HEK293 (cell line): ENCODE results near the gene KRTCAP3.

Experiments used
- CTCF ChIA-PET: fragments of 350-600 bp; formaldehyde crosslinking; extraction: SDS; loops from one replicate; lab custom pipeline; 2021; ENCODE audit warnings: antibody characterized with exemption; lab: Yijun Ruan, JAX
- POLR2A ChIA-PET: fragments of 300-600 bp; formaldehyde crosslinking; extraction: SDS; loops from one replicate; lab custom pipeline; 2020; ENCODE audit warnings: antibody characterized with exemption, inconsistent platforms; lab: Yijun Ruan, JAX
- H3K27ac ChIP-seq: fragments of 200-500 bp; sonication (Bioruptor generic); 2 replicates; pipeline ENCODE4 v1.5.1; 2014; ENCODE audit warnings: low read depth, low read length, control low read depth, inconsistent platforms; ENCODE audit errors: extremely low read depth
- H3K36me3 ChIP-seq, 2 experiments: fragments of 200-500 bp in 1 of 2; sonication (Bioruptor generic) in 1 of 2; 1 replicate in 1 of 2; 2 replicates in 1 of 2; pipeline ENCODE4 v1.5.1; 2014 to 2017; ENCODE audit warnings: inconsistent platforms in 2 of 2, low read length in 2 of 2; ENCODE audit not compliant: control insufficient read depth in 2 of 2, insufficient read depth in 1 of 2
- H3K4me1 ChIP-seq: fragments of 200-500 bp; sonication (Bioruptor generic); 2 replicates; pipeline ENCODE4 v1.5.1; 2014; ENCODE audit warnings: mild to moderate bottlenecking, low read length, inconsistent platforms; ENCODE audit not compliant: control insufficient read depth, insufficient read depth
- H3K4me3 ChIP-seq: 2 replicates; pipeline ENCODE4 v1.5.1; 2011; ENCODE audit warnings: low read depth, mild to moderate bottlenecking, control low read depth, low read length, moderate library complexity
- H3K9me3 ChIP-seq: fragments of 200-500 bp; sonication (Bioruptor generic); 2 replicates; pipeline ENCODE4 v1.5.1; 2014; ENCODE audit warnings: low read depth, low read length, inconsistent platforms; ENCODE audit not compliant: control insufficient read depth, insufficient read depth
- BCL11B ChIP-seq: fragments of 450-650 bp; formaldehyde crosslinking; IDR thresholded peaks from 2 replicates; pipeline ENCODE4 v1.5.1; 2016; ENCODE audit warnings: low read depth, missing biosample characterization, missing genetic modification characterization
- FEZF1 ChIP-seq: fragments of 450-650 bp; formaldehyde crosslinking; IDR thresholded peaks from 2 replicates; pipeline ENCODE4 v1.5.1; 2016; ENCODE audit warnings: missing biosample characterization, missing genetic modification characterization
- INSM2 ChIP-seq: fragments of 450-650 bp; formaldehyde crosslinking; IDR thresholded peaks from 2 replicates; pipeline ENCODE4 v1.5.1; 2016; ENCODE audit warnings: missing biosample characterization, missing genetic modification characterization
- KLF9 ChIP-seq: fragments of 450-650 bp; formaldehyde crosslinking; IDR thresholded peaks from 2 replicates; pipeline ENCODE4 v1.5.1; 2016; ENCODE audit warnings: missing biosample characterization, missing genetic modification characterization, low read depth
- OVOL3 ChIP-seq: fragments of 450-650 bp; formaldehyde crosslinking; IDR thresholded peaks from 2 replicates; pipeline ENCODE4 v1.5.1; 2016; ENCODE audit warnings: missing biosample characterization, missing genetic modification characterization
- PATZ1 ChIP-seq: fragments of 450-650 bp; formaldehyde crosslinking; IDR thresholded peaks from 2 replicates; pipeline ENCODE4 v1.5.1; 2016; ENCODE audit warnings: missing biosample characterization, missing genetic modification characterization
- SALL2 ChIP-seq: fragments of 450-650 bp; formaldehyde crosslinking; IDR thresholded peaks from 2 replicates; pipeline ENCODE4 v1.5.0; 2017; ENCODE audit warnings: missing biosample characterization, mild to moderate bottlenecking, missing genetic modification characterization, borderline replicate concordance
- WT1 ChIP-seq: fragments of 450-650 bp; formaldehyde crosslinking; IDR thresholded peaks from 2 replicates; pipeline ENCODE4 v1.5.1; 2016; ENCODE audit warnings: missing biosample characterization, missing genetic modification characterization
- ZFHX2 ChIP-seq: fragments of 450-650 bp; formaldehyde crosslinking; conservative IDR thresholded peaks from 2 replicates; pipeline ENCODE4 v1.5.1; 2016; ENCODE audit warnings: missing biosample characterization, missing genetic modification characterization
- ZFP69B ChIP-seq: fragments of 450-650 bp; formaldehyde crosslinking; IDR thresholded peaks from 2 replicates; pipeline ENCODE4 v1.5.1; 2016; ENCODE audit warnings: missing biosample characterization, missing genetic modification characterization
- ZNF175 ChIP-seq: fragments of 450-650 bp; formaldehyde crosslinking; IDR thresholded peaks from 2 replicates; pipeline ENCODE4 v1.5.1; 2016; ENCODE audit warnings: missing biosample characterization, missing genetic modification characterization
- ZNF24 ChIP-seq: fragments of 450-650 bp; formaldehyde crosslinking; IDR thresholded peaks from 2 replicates; pipeline ENCODE4 v1.5.1; 2016; ENCODE audit warnings: missing biosample characterization, missing genetic modification characterization
- ZNF391 ChIP-seq: fragments of 450-650 bp; formaldehyde crosslinking; IDR thresholded peaks from 2 replicates; pipeline ENCODE4 v1.5.1; 2016; ENCODE audit warnings: low read depth, missing biosample characterization, missing genetic modification characterization, borderline replicate concordance
- ZNF394 ChIP-seq: fragments of 450-650 bp; formaldehyde crosslinking; IDR thresholded peaks from 2 replicates; pipeline ENCODE4 v1.5.1; 2016; ENCODE audit warnings: missing biosample characterization, missing genetic modification characterization, mild to moderate bottlenecking, moderate library complexity, borderline replicate concordance
- ZNF530 ChIP-seq: fragments of 450-650 bp; formaldehyde crosslinking; IDR thresholded peaks from 2 replicates; pipeline ENCODE4 v1.5.1; 2016; ENCODE audit warnings: low read depth, missing biosample characterization, missing genetic modification characterization
- ZNF560 ChIP-seq: fragments of 450-650 bp; formaldehyde crosslinking; IDR thresholded peaks from 2 replicates; pipeline ENCODE4 v1.5.1; 2017; ENCODE audit warnings: missing biosample characterization, missing genetic modification characterization, borderline replicate concordance
- ZNF571 ChIP-seq: fragments of 450-650 bp; formaldehyde crosslinking; IDR thresholded peaks from 2 replicates; pipeline ENCODE4 v1.5.0; 2017; ENCODE audit warnings: missing biosample characterization, missing genetic modification characterization
- ZNF629 ChIP-seq: fragments of 450-650 bp; formaldehyde crosslinking; IDR thresholded peaks from 2 replicates; pipeline ENCODE4 v1.5.1; 2017; ENCODE audit warnings: missing biosample characterization, missing genetic modification characterization
- ZNF785 ChIP-seq: fragments of 450-650 bp; formaldehyde crosslinking; IDR thresholded peaks from 2 replicates; pipeline ENCODE4 v1.5.1; 2016; ENCODE audit warnings: missing biosample characterization, missing genetic modification characterization
- ZSCAN16 ChIP-seq: fragments of 450-650 bp; formaldehyde crosslinking; IDR thresholded peaks from 2 replicates; pipeline ENCODE4 v1.5.1; 2016; ENCODE audit warnings: missing biosample characterization, missing genetic modification characterization
- TF ChIP-seq, protein P1 (sequence below): fragments of 450-650 bp; formaldehyde crosslinking; IDR thresholded peaks from 2 replicates; pipeline ENCODE4 v1.5.1; 2016; ENCODE audit warnings: missing biosample characterization, missing genetic modification characterization
- TF ChIP-seq, protein P2 (sequence below): sonication (generic); formaldehyde crosslinking; IDR thresholded peaks from 2 replicates; pipeline ENCODE4 v1.8.1; 2022; ENCODE audit warnings: mild to moderate bottlenecking, moderate library complexity, missing genetic modification reagents
- TF ChIP-seq, protein P3 (sequence below): fragments of 450-650 bp; formaldehyde crosslinking; conservative IDR thresholded peaks from 2 replicates; pipeline ENCODE4 v1.5.1; 2016; ENCODE audit warnings: low read depth, missing biosample characterization, missing genetic modification characterization
- TF ChIP-seq, protein P4 (sequence below): fragments of 450-650 bp; formaldehyde crosslinking; IDR thresholded peaks from 2 replicates; pipeline ENCODE4 v1.5.1; 2016; ENCODE audit warnings: missing biosample characterization, missing genetic modification characterization

Gene KRTCAP3

DNA sequence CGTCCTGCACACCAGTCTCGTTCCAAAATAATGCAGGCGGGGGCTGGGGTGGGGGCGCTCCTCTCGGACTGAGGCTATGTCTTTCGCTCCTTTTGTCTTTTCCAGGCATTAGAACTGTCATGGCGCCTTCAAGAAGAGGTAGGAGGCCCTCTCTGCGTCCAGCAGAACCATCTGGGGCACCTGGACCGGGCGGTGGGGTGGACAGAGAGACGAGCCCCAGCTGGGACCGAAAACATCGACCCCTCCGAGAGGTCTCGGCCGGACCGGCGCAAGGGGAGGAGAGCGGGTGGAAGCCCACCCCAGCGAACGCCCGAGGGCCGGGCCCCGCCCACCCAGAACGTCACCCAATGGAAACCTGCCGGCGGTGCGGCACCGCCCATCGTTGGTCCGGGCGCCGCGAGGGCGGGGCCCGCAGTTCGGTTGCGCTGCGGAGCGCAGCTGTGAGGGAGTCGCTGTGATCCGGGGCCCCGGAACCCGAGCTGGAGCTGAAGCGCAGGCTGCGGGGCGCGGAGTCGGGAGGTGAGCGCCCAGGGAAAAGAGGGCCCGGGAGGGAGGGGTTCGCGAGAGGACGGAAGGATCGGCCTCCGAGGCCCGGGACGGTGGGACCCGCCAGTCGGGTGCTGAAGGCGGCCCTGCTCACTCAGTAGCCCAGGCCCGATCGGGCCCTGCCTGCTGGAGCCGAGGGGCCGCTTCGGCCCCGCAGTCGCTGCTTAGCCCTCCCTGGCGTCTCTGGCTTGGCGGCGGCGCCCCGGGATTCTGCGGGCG is 13.8 kb upstream of the KRTCAP3 start, which contains the start of gene NRBP1 (continued):
- TF ChIP-seq, protein P1, sequence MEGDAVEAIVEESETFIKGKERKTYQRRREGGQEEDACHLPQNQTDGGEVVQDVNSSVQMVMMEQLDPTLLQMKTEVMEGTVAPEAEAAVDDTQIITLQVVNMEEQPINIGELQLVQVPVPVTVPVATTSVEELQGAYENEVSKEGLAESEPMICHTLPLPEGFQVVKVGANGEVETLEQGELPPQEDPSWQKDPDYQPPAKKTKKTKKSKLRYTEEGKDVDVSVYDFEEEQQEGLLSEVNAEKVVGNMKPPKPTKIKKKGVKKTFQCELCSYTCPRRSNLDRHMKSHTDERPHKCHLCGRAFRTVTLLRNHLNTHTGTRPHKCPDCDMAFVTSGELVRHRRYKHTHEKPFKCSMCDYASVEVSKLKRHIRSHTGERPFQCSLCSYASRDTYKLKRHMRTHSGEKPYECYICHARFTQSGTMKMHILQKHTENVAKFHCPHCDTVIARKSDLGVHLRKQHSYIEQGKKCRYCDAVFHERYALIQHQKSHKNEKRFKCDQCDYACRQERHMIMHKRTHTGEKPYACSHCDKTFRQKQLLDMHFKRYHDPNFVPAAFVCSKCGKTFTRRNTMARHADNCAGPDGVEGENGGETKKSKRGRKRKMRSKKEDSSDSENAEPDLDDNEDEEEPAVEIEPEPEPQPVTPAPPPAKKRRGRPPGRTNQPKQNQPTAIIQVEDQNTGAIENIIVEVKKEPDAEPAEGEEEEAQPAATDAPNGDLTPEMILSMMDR (tag by site-specific recombination): peak; percentile 69
- TF ChIP-seq ZNF391 (tag by site-specific recombination) (no peak), ZFHX2 (no peak; the same call in 1 of the 2 replicates), BCL11B (tag by site-specific recombination) (peak; percentile 57; the same call in 1 of the 2 replicates), FEZF1 (tag by site-specific recombination) (no peak; the same call in 1 of the 2 replicates), ZNF629 (tag by site-specific recombination) (0 out of 2 replicates have a peak, but pooled peaks have one; percentile 23), ZNF530 (tag by site-specific recombination) (no peak), SALL2 (tag by site-specific recombination) (no peak), ZNF571 (no peak), ZNF394 (tag by site-specific recombination) (peak; percentile 33; the same call in 1 of the 2 replicates), ZFP69B (tag by site-specific recombination) (peak; percentile 94), KLF9 (peak; percentile 93), WT1 (tag by site-specific recombination) (no peak), INSM2 (no peak), ZNF175 (tag by site-specific recombination) (no peak)
- TF ChIP-seq, protein P2, sequence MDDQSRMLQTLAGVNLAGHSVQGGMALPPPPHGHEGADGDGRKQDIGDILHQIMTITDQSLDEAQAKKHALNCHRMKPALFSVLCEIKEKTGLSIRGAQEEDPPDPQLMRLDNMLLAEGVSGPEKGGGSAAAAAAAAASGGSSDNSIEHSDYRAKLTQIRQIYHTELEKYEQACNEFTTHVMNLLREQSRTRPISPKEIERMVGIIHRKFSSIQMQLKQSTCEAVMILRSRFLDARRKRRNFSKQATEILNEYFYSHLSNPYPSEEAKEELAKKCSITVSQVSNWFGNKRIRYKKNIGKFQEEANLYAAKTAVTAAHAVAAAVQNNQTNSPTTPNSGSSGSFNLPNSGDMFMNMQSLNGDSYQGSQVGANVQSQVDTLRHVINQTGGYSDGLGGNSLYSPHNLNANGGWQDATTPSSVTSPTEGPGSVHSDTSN (CRISPR knock-in tag): no peak
- TF ChIP-seq, protein P3, sequence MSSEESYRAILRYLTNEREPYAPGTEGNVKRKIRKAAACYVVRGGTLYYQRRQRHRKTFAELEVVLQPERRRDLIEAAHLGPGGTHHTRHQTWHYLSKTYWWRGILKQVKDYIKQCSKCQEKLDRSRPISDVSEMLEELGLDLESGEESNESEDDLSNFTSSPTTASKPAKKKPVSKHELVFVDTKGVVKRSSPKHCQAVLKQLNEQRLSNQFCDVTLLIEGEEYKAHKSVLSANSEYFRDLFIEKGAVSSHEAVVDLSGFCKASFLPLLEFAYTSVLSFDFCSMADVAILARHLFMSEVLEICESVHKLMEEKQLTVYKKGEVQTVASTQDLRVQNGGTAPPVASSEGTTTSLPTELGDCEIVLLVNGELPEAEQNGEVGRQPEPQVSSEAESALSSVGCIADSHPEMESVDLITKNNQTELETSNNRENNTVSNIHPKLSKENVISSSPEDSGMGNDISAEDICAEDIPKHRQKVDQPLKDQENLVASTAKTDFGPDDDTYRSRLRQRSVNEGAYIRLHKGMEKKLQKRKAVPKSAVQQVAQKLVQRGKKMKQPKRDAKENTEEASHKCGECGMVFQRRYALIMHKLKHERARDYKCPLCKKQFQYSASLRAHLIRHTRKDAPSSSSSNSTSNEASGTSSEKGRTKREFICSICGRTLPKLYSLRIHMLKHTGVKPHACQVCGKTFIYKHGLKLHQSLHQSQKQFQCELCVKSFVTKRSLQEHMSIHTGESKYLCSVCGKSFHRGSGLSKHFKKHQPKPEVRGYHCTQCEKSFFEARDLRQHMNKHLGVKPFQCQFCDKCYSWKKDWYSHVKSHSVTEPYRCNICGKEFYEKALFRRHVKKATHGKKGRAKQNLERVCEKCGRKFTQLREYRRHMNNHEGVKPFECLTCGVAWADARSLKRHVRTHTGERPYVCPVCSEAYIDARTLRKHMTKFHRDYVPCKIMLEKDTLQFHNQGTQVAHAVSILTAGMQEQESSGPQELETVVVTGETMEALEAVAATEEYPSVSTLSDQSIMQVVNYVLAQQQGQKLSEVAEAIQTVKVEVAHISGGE: peak; percentile 67

GRCh38 chr2:27428978-27429541 is 13.1 kb upstream of the KRTCAP3 start:
- POLR2A ChIA-PET: interaction anchor here (0.5 to 3.8 kb wide), 17 partner anchors 10 to 295 kb away, joined by 3 to 56 read pairs (median 4); partner anchors contain the start of genes CCDC121, EIF2B4, GPN1 and GTF3C2
- H3K36me3 ChIP-seq: peaks cover 13 to 17% of the 10 kb centered on the region in 2 experiments
- H3K4me3 ChIP-seq: peak overlapping the region; percentile 70
- no peaks in the 10 kb centered on the region for H3K9me3 ChIP-seq
- peak overlapping the region; percentile 96 for H3K27ac ChIP-seq
- H3K4me1 ChIP-seq: peaks cover 11% of the 10 kb centered on the region
- CTCF ChIA-PET: interaction anchor here (0.6 to 3.0 kb wide), 10 partner anchors 10 to 1166 kb away, joined by 3 to 15 read pairs (median 3); partner anchors contain the start of gene PPM1G
- TF ChIP-seq ZSCAN16: no peak
- TF ChIP-seq KLF9: no peak
- TF ChIP-seq ZNF785: no peak
- TF ChIP-seq OVOL3 (tag by site-specific recombination): no peak
- TF ChIP-seq, protein P4, sequence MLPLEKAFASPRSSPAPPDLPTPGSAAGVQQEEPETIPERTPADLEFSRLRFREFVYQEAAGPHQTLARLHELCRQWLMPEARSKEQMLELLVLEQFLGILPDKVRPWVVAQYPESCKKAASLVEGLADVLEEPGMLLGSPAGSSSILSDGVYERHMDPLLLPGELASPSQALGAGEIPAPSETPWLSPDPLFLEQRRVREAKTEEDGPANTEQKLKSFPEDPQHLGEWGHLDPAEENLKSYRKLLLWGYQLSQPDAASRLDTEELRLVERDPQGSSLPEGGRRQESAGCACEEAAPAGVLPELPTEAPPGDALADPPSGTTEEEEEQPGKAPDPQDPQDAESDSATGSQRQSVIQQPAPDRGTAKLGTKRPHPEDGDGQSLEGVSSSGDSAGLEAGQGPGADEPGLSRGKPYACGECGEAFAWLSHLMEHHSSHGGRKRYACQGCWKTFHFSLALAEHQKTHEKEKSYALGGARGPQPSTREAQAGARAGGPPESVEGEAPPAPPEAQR (tag by site-specific recombination): no peak
- TF ChIP-seq ZNF560: no peak
- no peak for TF ChIP-seq PATZ1 (tag by site-specific recombination)
- no peak for TF ChIP-seq ZNF24 (tag by site-specific recombination)
